ENCODE data around the gene SLC46A3. TPM values are rescaled to one million over a fixed set of nuclear protein-coding genes. Genes with fewer than 3 reads are reported as not detected.
A peak's percentile ranks its signal among the peaks of the same experiment; 100 is the strongest.

SLC46A3 gene
- total and polyA plus RNA-seq, 2 of the 13 experiments (the other 11 are each of a cell fraction or from before 2014, with no cell fraction given) = not detected

- TF ChIP-seq SRSF1 (optimal IDR thresholded peaks at IDR 0.05; ENCODE audit: low read depth, low read length) = peak; percentile 96
- 0 out of 2 replicates have a peak, but pooled peaks have one; percentile 32 for TF ChIP-seq SAFB2 (CRISPR knock-in tag; IDR thresholded peaks at IDR 0.05; ENCODE audit: borderline replicate concordance, low read depth)
- TF ChIP-seq TERF1 (CRISPR knock-in tag; IDR thresholded peaks at IDR 0.05) = no peak
- TF ChIP-seq ZNF354B (CRISPR knock-in tag; IDR thresholded peaks at IDR 0.05) = no peak
- peak; percentile 91 for TF ChIP-seq THAP11 (CRISPR knock-in tag; IDR thresholded peaks at IDR 0.05)
- no peak for TF ChIP-seq ARNT (IDR thresholded peaks at IDR 0.05)
- no peak for TF ChIP-seq ZSCAN29 (CRISPR knock-in tag; conservative IDR thresholded peaks at IDR 0.05)
- peak; percentile 84; the same call in 1 of the 2 replicates for TF ChIP-seq DMAP1 (CRISPR knock-in tag; IDR thresholded peaks at IDR 0.05)
- no peak for TF ChIP-seq DNMT1 (CRISPR knock-in tag; IDR thresholded peaks at IDR 0.05)
- peak; percentile 49; the same call in 1 of the 2 replicates for TF ChIP-seq PRDM10 (CRISPR knock-in tag; IDR thresholded peaks at IDR 0.05; ENCODE audit: low read depth)
- TF ChIP-seq HIVEP1 (CRISPR knock-in tag; IDR thresholded peaks at IDR 0.05) = no peak
- 0 out of 2 replicates have a peak, but pooled peaks have one; percentile 12 for TF ChIP-seq ZNF644 (CRISPR knock-in tag; IDR thresholded peaks at IDR 0.05; ENCODE audit: low read depth)
- no peak for TF ChIP-seq ZFP62 (CRISPR knock-in tag; IDR thresholded peaks at IDR 0.05)
- no peak for TF ChIP-seq ZBTB8A (CRISPR knock-in tag; IDR thresholded peaks at IDR 0.05; ENCODE audit: borderline replicate concordance, low read depth)
- no peak for TF ChIP-seq SRSF4 (IDR thresholded peaks at IDR 0.05; ENCODE audit: low read depth, low read length, poor library complexity, severe bottlenecking)
- no peak for TF ChIP-seq DBP (CRISPR knock-in tag; IDR thresholded peaks at IDR 0.05; ENCODE audit: not compliant biosample characterization)
- TF ChIP-seq ZNF546 (CRISPR knock-in tag; conservative IDR thresholded peaks at IDR 0.05) = no peak
- no peak for TF ChIP-seq ARID2 (CRISPR knock-in tag; IDR thresholded peaks at IDR 0.05; ENCODE audit: borderline replicate concordance)
- TF ChIP-seq SP2 (CRISPR knock-in tag; IDR thresholded peaks at IDR 0.05) = peak; percentile 68; the same call in 1 of the 2 replicates
- TF ChIP-seq TCF7 (IDR thresholded peaks at IDR 0.05; ENCODE audit: low read depth) = no peak
- peak; percentile 85 for TF ChIP-seq MEF2D (CRISPR knock-in tag; IDR thresholded peaks at IDR 0.05)
- TF ChIP-seq ZNF879 (CRISPR knock-in tag; IDR thresholded peaks at IDR 0.05) = no peak; the same call in 1 of the 2 replicates
- no peak for TF ChIP-seq ZBTB49 (CRISPR knock-in tag; IDR thresholded peaks at IDR 0.05; ENCODE audit: borderline replicate concordance)
These were observed 59.8 kb downstream of the SLC46A3 start, which contains the start of gene POMP (continued) for GRCh38 chr13:28658796-28659620.
